Sigmoid colon (tissue), 3 donors: ENCODE data around the gene NRBP1.

Source experiments
- CTCF ChIP-seq, 4 experiments: fragments of 450-650 bp in 3 of 4; fragments of 200-600 bp in 1 of 4; IDR thresholded peaks; one replicate each; pipeline ENCODE4 v1.5.1; 2016 to 2019; ENCODE audit warnings: antibody characterized with exemption in 4 of 4, mild to moderate bottlenecking in 3 of 4, moderate library complexity in 2 of 4
- POLR2A ChIP-seq, 2 donors: fragments of 450-650 bp; IDR thresholded peaks; one replicate each; pipeline ENCODE4 v1.6.1; 2016; ENCODE audit warnings: antibody characterized with exemption in 2 of 2, mild to moderate bottlenecking in 2 of 2, moderate library complexity in 2 of 2

DNA sequence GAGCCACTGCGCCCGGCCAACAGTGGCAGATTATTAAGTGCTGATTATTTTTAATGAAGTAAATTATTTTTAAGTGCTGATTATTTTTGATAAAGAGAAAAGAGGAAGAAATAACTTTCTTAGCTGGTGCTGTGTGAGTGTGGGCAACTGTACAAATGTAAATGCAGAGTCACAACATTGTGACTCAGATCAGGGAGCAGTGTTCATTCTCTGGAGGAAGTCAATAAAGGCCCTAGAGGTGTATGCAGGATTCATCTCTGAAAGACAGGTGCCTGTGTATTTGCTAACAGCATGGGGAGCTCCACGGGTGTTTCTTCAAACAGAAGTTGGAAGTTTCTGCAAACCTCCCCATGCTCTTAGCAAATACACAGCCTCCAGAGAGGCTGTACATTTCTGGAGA, 19.9 kb downstream of the NRBP1 start:
- TF ChIP-seq CTCF (IDR thresholded peaks at IDR 0.05) (no peak), POLR2A (IDR thresholded peaks at IDR 0.05) (no peak)
